AG09319 (cell line): ENCODE results near the gene CFAP107.
"Not testable (repeated sequence)": the region's sequence is repeated elsewhere in the genome, so short reads cannot be mapped to it uniquely, and the experiment has no call there.

ENCODE experiments used
- DNase-seq: peaks from one replicate; pipeline ENCODE4 v3.0.0-alpha.2; 2010; ENCODE audit warnings: low read depth; ENCODE audit errors: extremely low read depth
- CTCF ChIP-seq: IDR thresholded peaks from 2 replicates; pipeline ENCODE4 v1.5.1; 2011; ENCODE audit warnings: low read depth, mild to moderate bottlenecking, inconsistent platforms, low read length, moderate library complexity

Gene CFAP107

GRCh38 chr1:12778061-12778460 is 32.1 kb downstream of the CFAP107 start:
- DNase-seq = no peak
- no peak for TF ChIP-seq CTCF

DNA sequence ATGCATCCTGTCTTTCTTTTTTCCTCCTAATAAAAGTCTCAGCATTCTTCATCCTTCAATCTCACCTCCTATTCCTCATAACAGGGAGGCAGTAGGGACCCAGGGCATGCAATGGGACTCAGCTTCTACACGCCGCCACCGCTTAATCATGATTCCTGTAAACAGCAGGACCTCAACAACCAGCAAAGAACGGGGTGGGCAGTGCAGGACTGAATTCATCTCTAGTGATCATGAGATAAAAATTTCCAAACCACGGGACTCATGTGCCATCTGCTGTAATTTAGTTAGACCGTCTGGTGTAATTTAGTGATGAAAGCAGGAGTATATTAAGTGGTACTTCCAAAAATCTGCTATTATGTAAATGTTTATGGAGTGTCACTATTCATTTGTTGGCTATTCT is 32.9 kb downstream of the CFAP107 start:
- no peak for TF ChIP-seq CTCF
- DNase-seq = no peak

DNA sequence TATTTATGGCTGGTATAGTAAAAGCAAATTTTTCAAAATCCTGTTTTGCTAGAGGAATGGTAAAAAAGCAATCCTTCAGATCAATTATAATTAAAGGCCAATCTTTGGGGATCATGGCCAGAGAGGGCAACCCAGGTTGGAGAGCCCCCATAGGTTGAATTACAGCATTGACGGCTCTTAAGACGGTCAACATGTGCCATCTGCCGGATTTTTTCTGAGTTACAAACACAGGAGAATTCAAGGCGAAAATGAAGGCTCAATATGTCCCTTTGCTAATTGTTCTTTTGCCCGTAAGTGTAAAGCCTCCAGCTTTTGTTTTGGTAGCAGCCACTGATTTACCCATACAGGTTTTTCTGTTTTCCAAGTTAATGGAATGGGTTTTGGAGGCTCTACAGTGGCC is 35.5 kb downstream of the CFAP107 start:
- not testable (repeated sequence) for DNase-seq

GRCh38 chr1:12783783-12784182 is 37.8 kb downstream of the CFAP107 start:
- DNase-seq = not testable (repeated sequence)

DNA sequence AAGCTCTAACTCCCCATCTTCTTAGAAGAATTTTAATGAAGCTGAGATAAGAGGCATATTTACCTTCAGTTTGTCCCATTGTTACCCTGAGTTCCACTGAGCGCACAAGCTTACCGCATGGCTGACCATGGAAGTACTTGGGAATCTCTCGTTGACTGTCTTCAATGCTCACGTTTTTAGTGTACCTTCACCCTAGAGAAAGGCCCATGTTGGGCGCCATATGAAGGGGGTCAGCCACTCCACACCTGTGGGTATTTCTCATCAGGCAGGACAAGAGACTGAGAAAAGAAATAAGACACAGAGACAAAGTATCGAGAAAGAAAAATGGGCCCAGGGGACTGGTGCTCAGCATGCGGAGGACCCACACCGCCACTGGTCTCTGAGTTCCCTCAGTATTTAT is 38.7 kb downstream of the CFAP107 start:
- DNase-seq = not testable (repeated sequence)

GRCh38 chr1:12791097-12791496 is 45.1 kb downstream of the CFAP107 start, which contains the start of gene PRAMEF1:
Gene PRAMEF1, plus strand, starts transcription at chr1:12791397. Its CDS starts 1,831 bp downstream, at chr1:12793228.
- not testable (repeated sequence) for DNase-seq

DNA sequence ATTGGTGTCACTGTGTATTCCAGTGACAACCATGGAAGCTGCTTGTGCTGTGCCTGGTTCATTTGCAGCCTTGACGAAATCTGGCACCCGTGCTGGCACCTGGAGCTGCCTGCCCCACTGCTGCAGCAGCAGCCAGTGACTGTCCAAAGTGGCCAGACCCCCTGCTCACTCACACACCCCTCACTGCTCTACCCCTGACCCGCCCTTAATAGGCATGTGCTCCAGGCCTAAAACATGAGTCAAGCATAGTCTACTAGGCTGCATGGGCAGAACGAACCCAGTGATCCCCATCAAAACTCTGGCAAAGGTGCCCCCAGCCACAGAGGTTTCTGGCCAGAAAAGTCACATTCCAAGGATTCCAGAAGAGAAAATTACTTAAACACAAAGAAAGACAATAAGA is 52.9 kb downstream of the CFAP107 start:
- no peak for TF ChIP-seq CTCF
- no peak for DNase-seq

DNA sequence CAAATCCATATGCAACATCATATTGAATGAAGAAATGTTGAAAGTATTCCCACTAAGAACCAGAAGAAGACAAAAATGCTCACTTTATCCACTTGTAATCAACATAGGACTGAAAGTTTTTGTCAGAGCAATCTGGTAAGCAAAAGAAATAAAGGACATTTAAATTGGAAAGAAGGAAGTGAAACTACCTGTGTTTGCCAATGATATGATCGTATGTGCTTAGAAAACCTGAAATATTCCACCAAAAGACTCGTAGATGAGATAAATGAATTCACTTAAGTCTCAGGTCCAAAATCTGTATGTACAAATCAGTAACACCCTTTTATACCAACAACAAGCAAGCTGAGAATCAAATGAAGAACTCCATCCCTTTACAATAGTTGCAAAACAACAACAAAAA is 53.7 kb downstream of the CFAP107 start:
- no peak for DNase-seq
- no peak for TF ChIP-seq CTCF

DNA sequence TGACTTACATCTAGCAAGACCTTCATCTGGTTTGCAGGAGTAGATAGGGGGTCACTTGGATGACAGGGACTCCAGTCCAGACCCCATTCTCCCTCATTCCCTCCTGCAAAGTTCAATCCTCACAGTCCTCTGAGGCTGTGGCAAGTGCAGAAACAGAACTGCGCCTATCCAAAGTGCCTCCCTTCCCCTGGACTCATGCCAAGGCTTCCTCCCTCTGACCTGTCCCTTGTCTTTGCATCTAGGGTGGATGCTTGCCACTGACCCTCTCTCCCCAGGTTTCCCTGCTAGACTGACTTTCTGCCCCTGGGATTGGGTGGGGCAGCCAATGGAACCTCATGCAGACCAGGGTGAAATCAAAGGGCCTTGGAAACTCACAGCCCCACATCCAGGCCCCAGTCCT is 63.9 kb downstream of the CFAP107 start:
- TF ChIP-seq CTCF = no peak
- no peak for DNase-seq

DNA sequence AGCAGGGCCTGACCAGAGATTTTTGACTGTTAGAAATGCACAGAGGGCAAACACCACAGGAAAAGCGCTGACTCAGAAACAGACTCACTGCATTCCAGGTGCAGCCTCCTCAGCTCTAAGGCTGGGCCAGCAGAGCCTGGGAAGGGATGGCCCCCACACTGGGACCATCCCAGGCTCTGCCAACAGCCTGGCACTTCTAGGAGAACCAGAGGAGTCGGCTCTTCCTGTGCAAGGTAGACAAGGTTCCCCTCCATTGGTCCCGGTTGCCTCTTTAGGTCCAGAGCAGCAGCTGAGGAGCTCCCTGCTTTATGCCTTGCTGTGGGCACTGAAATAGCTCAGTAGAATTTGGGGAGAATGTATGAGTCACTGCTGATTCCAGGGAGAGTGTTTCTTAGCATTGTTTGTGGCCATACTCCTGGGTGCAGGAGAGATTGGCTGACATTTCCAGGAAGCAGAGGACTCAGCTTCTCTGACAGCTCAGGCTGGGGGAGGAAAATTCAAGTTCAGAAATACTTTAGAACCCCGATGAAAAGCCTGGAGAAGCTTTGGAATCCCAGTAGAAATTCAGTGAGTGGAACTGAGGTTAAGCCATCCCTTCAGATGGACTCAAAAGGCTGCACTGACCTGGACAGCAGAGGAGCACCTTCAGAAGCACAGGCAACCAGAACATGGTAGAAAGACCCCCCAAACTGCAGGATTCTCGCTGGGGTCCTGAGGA is 64.8 kb downstream of the CFAP107 start:
- no peak for TF ChIP-seq CTCF
- no peak for DNase-seq
